HG02870 (cell line): Measurements from ENCODE around the gene ERO1A.
"Not testable (repeated sequence)": the region's sequence is repeated elsewhere in the genome, so short reads cannot be mapped to it uniquely, and the experiment has no call there.

Source experiments
- ATAC-seq: cut with Tn5 transposase; IDR thresholded peaks from one replicate; pipeline ENCODE4 v1.9.1; 2021; ENCODE audit warnings: mild to moderate bottlenecking, moderate library complexity; ENCODE audit not compliant: unreplicated experiment

Gene ERO1A

GRCh38 chr14:52695481-52696091 is at the start of gene ERO1A:
Gene ERO1A (minus strand): TSS chr14:52695558. CDS start chr14:52695481, 77 bp downstream.
- peak; percentile 60 for ATAC-seq

GRCh38 chr14:52741865-52742264 is 46.5 kb upstream of the ERO1A start:
- ATAC-seq = no peak

- no peak for ATAC-seq
Measured at GRCh38 chr14:52740751-52741150, 45.4 kb upstream of the ERO1A start.

GRCh38 chr14:52738409-52738808 is 43.1 kb upstream of the ERO1A start:
- no peak for ATAC-seq

GRCh38 chr14:52735921-52736489 is 40.6 kb upstream of the ERO1A start:
- ATAC-seq = no peak

GRCh38 chr14:52733824-52734223 is 38.5 kb upstream of the ERO1A start:
- ATAC-seq = no peak

- ATAC-seq = no peak
Measured at GRCh38 chr14:52730709-52731111, 35.4 kb upstream of the ERO1A start.

- ATAC-seq = peak; percentile 92
Measured at GRCh38 chr14:52729925-52730708, 34.8 kb upstream of the ERO1A start, which contains the start of gene STYX. Gene STYX (plus strand): TSS chr14:52730166. CDS start chr14:52730475, 309 bp downstream.

GRCh38 chr14:52729585-52729924 is 34.2 kb upstream of the ERO1A start:
- ATAC-seq = no peak

GRCh38 chr14:52729035-52729434 is 33.7 kb upstream of the ERO1A start:
- not testable (repeated sequence) for ATAC-seq

- not testable (repeated sequence) for ATAC-seq
Measured at GRCh38 chr14:52727509-52727908, 32.2 kb upstream of the ERO1A start.

- ATAC-seq = no peak
Measured at GRCh38 chr14:52724360-52724644, 28.9 kb upstream of the ERO1A start.

GRCh38 chr14:52723514-52724359 is 28.4 kb upstream of the ERO1A start:
- ATAC-seq = no peak

- no peak for ATAC-seq
Measured at GRCh38 chr14:52716155-52716554, 20.8 kb upstream of the ERO1A start.

- ATAC-seq = no peak
Measured at GRCh38 chr14:52711666-52712065, 16.3 kb upstream of the ERO1A start.

GRCh38 chr14:52706724-52707706 is 11.7 kb upstream of the ERO1A start, which contains the start of gene PSMC6:
Gene PSMC6 (plus strand): TSS chr14:52707200. CDS start chr14:52707220, 20 bp downstream.
- peak; percentile 97 for ATAC-seq

GRCh38 chr14:52706286-52706685 is 10.9 kb upstream of the ERO1A start:
- no peak for ATAC-seq

- no peak for ATAC-seq
Measured at GRCh38 chr14:52703664-52704063, 8.3 kb upstream of the ERO1A start.

GRCh38 chr14:52703225-52703624 is 7.9 kb upstream of the ERO1A start:
- ATAC-seq = no peak

GRCh38 chr14:52701223-52701622 is 5.9 kb upstream of the ERO1A start:
- no peak for ATAC-seq
